ENCODE measurements around the gene FES.
"Not testable (repeated sequence)": the region's sequence is repeated elsewhere in the genome, so short reads cannot be mapped to it uniquely, and the experiment has no call there.

- not testable (repeated sequence) for TF ChIP-seq ZNF83 (CRISPR knock-in tag; IDR thresholded peaks at IDR 0.05; ENCODE audit: borderline replicate concordance); REST (IDR thresholded peaks at IDR 0.05; ENCODE audit: borderline replicate concordance in 1 of 2, low read depth in 1 of 2, low read length in 2 of 2); CHD2 (IDR thresholded peaks at IDR 0.05; ENCODE audit: low read depth, low read length); KLF13 (CRISPR knock-in tag; IDR thresholded peaks at IDR 0.05); CEBPB (IDR thresholded peaks at IDR 0.05; ENCODE audit: borderline replicate concordance, low read depth, low read length)
These were observed 25.1 kb downstream of the FES start for GRCh38 chr15:90909449-90909848.

Data from HepG2 (cell line).